Stimulated activated CD4-positive, alpha-beta T cell treated with anti-CD3 and anti-CD28 coated beads, Interleukin-12 subunit alpha, Interleukin-12 subunit beta, amount 100 ng/mL, for 48 hours (primary cell): ENCODE results near the gene LRRC23.

Source experiments
- DNase-seq, 3 donors: peaks; one replicate each; pipeline ENCODE4 v3.0.0-alpha.2; 2020; ENCODE audit warnings: low read depth in 2 of 3, low spot score in 1 of 3

Gene LRRC23

GRCh38 chr12:6956021-6956727 lies 51.6 kb downstream of the LRRC23 start:
- DNase-seq: no peak

GRCh38 chr12:6957151-6957701 lies 52.6 kb downstream of the LRRC23 start:
- no peak for DNase-seq

DNA sequence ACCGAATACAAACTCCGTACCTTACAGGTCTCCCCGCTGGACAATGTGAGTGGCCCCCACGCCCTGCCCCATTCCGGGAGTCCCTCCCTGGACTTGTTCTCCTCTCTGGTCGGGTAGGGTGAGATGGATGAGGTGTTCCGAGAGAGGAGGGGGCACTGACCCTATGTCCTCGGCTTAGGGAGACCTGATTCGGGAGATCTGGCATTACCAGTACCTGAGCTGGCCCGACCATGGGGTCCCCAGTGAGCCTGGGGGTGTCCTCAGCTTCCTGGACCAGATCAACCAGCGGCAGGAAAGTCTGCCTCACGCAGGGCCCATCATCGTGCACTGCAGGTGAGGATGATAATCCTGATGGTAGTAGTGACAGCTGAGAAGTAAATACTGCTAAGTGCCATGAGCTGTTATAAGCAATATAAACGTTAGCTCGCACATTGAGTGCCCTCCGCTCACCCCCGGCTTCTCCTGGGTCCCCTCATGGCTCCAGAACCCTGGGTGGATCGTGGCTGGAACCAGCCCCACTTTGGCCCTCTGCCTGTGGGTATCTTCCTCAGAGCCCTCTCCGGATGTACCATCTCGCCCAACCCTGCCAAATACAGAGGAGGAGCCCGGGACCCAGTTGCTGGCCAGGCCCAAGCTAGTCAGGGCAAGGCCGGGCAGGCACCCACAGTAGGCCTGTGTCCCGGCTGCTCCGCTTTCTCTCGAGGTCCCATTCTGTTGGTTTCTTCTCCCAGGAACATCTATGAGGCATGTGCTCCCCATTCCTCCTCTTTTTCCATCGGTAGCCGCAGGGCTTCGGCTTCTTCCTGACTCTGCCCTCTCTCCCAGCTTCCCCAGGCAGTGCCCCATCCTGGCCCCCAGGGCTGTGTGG lies 53.4 kb downstream of the LRRC23 start:
- no peak for DNase-seq

DNA sequence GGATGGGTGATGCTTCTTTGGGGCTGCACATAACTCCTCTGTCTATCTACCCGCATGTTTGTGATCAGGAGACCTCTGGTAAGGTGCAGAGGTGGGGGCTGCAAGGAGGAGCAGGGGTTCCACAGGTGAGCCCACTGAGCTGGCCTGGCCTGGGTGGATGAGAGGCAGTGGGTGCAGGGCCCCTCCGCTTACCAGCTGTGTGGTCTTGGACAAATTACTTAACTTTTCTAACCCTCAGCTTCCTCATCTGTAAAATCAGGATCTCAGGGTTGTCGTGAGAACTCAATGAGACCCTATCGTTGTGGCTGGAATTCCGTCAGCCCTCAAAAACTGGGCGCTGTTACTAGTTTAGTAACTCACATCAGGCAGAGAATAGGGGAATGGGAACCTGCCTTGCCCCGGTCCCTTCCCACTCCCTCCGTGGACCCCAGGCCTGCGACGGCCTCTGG lies 54.0 kb downstream of the LRRC23 start:
- no peak for DNase-seq

DNA sequence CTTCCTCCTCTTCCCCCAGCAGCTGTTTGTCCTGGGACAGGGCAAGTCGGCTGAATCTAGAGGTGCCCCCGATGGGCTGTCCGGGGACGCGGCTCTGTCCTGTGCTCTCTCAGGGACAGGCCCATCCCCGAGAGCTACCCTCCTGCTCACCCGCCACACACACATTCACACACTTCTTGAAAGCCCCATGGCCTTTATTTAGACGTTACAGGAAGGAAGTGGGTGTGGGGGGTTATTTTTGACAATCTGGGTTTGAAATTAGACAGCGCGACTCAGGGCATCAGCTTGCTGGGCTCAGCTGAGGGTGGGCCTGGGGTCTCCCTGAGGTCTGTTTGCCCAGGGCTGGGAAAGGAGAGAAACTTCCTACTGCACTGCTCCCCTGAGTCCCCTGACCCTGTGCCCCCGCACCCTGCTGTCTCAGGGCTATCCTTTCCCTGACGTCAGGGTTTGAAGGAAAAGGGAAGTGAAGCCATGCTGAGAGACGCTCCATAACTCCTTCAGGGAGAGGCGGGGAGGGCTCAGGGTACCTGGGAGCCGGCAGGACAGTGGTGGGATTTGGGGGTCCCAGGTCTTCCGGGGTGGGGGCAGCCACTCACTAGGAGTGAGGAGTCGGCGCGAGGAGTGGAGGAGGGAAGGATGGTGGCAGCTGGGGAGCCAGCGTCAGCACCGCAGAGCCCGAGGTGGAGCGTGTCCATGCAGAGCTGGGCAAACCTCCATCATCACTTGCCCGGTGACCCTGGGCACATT lies 54.6 kb downstream of the LRRC23 start:
- DNase-seq: peak in 2 of 3 donors; percentile 55 to 60

GRCh38 chr12:6959805-6960592 lies 55.4 kb downstream of the LRRC23 start:
- no peak for DNase-seq

GRCh38 chr12:6960593-6961277 lies 56.1 kb downstream of the LRRC23 start:
- DNase-seq: no peak

GRCh38 chr12:6961278-6961694 lies 56.7 kb downstream of the LRRC23 start:
- DNase-seq: peak; percentile 88 to 91 (median 90)

- DNase-seq: peak in 2 of 3 donors; percentile 50 to 56
Measured at GRCh38 chr12:6961695-6962284, 57.2 kb downstream of the LRRC23 start.

DNA sequence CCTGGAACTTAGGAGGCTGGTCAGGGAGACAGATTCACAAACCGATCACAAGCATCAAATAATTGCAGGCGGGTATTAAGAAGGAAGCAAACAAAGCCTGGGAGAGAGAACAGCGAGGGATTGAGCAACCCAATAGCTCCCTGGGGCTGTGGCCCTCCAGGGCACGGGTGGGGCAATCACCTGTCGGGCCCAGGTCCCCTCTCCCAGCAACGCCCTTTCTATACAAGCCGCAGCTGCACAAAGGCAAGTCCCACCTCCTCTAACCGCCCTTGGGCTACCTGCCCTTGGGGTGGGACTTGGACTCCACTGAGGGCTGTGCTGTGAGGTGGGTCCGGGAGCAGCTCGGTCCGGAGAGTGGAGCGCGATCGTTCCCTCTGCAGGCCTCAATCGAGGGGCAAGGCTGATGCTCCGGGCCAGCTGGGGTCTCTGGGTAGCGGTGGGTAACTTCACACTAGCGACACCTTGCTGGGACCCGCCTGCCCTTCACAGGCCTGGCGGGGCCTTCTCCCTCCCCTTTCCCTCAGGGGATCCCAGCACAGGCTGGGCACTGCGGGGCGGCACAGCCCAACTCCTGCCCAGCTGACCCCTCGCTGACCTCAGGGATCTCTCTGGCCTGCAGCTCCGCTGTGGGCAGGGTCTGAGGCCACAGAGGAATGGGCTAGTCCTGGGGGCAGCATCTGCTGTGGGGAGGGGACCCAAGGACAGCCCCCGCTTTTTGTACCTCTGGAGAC lies 57.8 kb downstream of the LRRC23 start:
- no peak for DNase-seq

DNA sequence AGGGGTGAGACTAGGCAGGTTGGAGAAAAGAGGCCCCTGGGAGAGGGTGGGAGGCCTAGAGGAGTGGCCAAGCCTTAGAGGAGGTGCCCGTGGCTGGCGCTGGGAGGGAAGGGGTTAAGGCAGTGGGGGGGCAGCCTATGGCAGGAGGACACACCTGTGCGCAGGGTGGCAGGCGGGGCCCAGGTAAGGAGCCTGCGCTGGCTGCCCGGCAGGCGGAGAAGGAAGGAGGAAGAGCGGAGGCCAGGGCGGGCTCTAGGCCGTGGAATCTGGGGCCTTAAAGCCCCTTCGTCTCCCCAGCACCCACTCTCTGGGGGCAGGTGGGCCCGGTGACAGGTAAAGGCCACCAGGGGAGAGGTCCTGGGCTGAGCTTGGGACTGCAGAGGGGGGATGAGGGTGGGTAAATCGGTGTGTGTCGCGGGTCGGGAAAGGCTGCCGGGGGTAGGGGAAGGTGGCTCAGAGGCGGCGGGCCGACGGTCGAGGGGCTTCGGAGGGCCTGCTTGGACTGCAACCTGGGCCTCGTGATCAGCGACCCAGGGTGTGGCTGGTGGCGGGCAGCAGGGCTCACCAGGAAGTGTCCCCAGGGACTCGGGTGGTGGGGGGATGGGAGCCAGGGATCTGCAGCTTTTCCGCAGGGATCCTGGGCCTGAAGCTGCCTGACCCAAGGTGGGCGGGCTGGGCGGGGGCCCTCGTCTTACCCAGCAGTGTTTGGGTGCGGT lies 58.6 kb downstream of the LRRC23 start:
- no peak for DNase-seq
